ENCODE measurements around the gene SOAT1.

DNA sequence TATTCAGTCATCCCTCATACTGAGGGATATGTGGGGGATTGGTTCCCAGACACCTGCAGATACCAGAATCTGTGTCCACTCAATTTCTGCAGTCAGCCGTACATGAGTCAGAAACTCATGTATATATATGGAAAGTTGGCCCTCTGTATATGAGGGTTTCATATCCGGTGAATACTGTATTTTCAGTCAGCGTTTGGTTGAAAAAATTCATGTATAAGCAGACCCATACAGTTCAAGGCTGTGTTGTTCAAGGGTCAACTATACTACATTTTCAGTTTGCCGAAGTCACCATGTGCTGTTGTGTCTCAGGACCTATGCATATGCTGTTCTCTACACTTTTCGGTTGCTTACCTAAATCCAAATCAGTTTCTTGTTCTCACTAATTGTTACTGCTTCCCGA lies 82.6 kb downstream of the SOAT1 start:
- TF ChIP-seq, protein P1, sequence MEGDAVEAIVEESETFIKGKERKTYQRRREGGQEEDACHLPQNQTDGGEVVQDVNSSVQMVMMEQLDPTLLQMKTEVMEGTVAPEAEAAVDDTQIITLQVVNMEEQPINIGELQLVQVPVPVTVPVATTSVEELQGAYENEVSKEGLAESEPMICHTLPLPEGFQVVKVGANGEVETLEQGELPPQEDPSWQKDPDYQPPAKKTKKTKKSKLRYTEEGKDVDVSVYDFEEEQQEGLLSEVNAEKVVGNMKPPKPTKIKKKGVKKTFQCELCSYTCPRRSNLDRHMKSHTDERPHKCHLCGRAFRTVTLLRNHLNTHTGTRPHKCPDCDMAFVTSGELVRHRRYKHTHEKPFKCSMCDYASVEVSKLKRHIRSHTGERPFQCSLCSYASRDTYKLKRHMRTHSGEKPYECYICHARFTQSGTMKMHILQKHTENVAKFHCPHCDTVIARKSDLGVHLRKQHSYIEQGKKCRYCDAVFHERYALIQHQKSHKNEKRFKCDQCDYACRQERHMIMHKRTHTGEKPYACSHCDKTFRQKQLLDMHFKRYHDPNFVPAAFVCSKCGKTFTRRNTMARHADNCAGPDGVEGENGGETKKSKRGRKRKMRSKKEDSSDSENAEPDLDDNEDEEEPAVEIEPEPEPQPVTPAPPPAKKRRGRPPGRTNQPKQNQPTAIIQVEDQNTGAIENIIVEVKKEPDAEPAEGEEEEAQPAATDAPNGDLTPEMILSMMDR (IDR thresholded peaks at IDR 0.05; ENCODE audit: control extremely low read depth in 1 of 3, insufficient read depth in 1 of 3, low read depth in 1 of 3, low read length in 3 of 3) = no peak
- TF ChIP-seq NANOG (IDR thresholded peaks at IDR 0.05; ENCODE audit: insufficient read depth, low read depth, low read length, poor library complexity, severe bottlenecking) (no peak), TAF1 (IDR thresholded peaks at IDR 0.05; ENCODE audit: low read depth, low read length) (no peak), SUZ12 (IDR thresholded peaks at IDR 0.05; ENCODE audit: low read length) (no peak), TBP (IDR thresholded peaks at IDR 0.05; ENCODE audit: low read depth, low read length) (no peak), EGR1 (IDR thresholded peaks at IDR 0.05; ENCODE audit: borderline replicate concordance, low read depth, low read length) (no peak), POLR2A (IDR thresholded peaks at IDR 0.05; ENCODE audit: control extremely low read depth in 1 of 2, low read depth in 2 of 2, low read length in 2 of 2) (no peak), SP1 (IDR thresholded peaks at IDR 0.05; ENCODE audit: low read depth, low read length) (no peak), SP4 (IDR thresholded peaks at IDR 0.05; ENCODE audit: low read length) (no peak)
